ENCODE data around the gene NEBL. TPM values are rescaled to one million over a fixed set of nuclear protein-coding genes. Genes with fewer than 3 reads are reported as not detected.

NEBL gene
- total RNA-seq, 1 experiment from 2014 or later = 16.6 TPM

DNA sequence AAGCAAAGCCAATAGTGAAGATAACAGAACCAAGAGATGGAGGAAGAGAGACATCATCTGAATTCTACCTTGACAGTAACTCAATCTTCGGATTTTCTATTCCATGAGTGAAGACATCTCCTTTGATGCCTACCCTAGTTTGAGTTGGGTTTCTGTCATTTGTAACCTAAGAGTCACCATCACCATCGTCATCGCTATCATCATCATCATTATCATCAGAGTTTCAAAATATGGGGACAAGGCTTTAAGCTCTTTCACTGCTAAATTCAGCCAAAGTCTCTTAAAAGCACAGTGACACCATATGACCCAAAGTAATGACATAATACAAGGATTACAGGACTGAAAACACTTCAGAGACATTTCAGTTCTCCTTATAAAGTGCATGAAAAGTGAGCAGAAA, 57.2 kb downstream of the NEBL start:
- Histone ChIP-seq H3K27me3 (ENCODE audit: insufficient read depth, low read length) (no peaks in the 10 kb centered on the region), H2AFZ (ENCODE audit: low read depth, low read length, poor library complexity, severe bottlenecking) (no peak overlapping the region), H3K79me2 (ENCODE audit: insufficient read depth, low read length) (no peaks in the 10 kb centered on the region), H3K4me3 (replicated peaks in 1 of 2; ENCODE audit: low read depth in 1 of 2, low read length in 2 of 2) (no peak overlapping the region), H3K9me3 (ENCODE audit: control insufficient read depth in 1 of 2, insufficient read depth in 1 of 2, low read depth in 1 of 2, low read length in 2 of 2) (no peaks in the 10 kb centered on the region), H3K36me3 (ENCODE audit: control insufficient read depth in 1 of 2, insufficient read depth in 2 of 2, low read length in 2 of 2) (no peaks in the 10 kb centered on the region), H3K4me2 (ENCODE audit: low read length) (no peak overlapping the region), H3K9ac (ENCODE audit: low read length) (no peak overlapping the region), H3K4me1 (ENCODE audit: control insufficient read depth in 1 of 2, insufficient read depth in 2 of 2, low read length in 2 of 2) (no peaks in the 10 kb centered on the region), H3K9me2 (ENCODE audit: insufficient read depth) (no peaks in the 10 kb centered on the region), H3K27ac (ENCODE audit: low read depth, low read length) (no peak overlapping the region), H4K20me1 (ENCODE audit: insufficient read depth) (no peaks in the 10 kb centered on the region)
- ChIA-PET POLR2A (no interaction called here), RAD21 (ENCODE audit: low non-redundant PET in 1 of 2, low total read pairs in 2 of 2, uncharacterized antibody in 2 of 2, unreplicated experiment in 2 of 2) (no interaction called here), CTCF (no interaction called here)
- intact Hi-C loops (cut with micrococcal nuclease) = no loop called here
- ATAC-seq = no peak
- BruUV-seq (replicated peaks) = no TSS peak
- TF ChIP-seq, protein P1, sequence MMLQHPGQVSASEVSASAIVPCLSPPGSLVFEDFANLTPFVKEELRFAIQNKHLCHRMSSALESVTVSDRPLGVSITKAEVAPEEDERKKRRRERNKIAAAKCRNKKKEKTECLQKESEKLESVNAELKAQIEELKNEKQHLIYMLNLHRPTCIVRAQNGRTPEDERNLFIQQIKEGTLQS (IDR thresholded peaks at IDR 0.05) = no peak
- TF ChIP-seq ZFX (IDR thresholded peaks at IDR 0.05) (no peak), SRF (IDR thresholded peaks at IDR 0.05; ENCODE audit: low read depth) (no peak), ELF1 (IDR thresholded peaks at IDR 0.05; ENCODE audit: borderline replicate concordance, low read depth) (no peak), POLR2A (IDR thresholded peaks at IDR 0.05; ENCODE audit: borderline replicate concordance, extremely low read depth, insufficient read depth, insufficient read length) (no peak), TCF7L2 (IDR thresholded peaks at IDR 0.05; ENCODE audit: borderline replicate concordance, extremely low read depth, insufficient read depth, insufficient read length) (no peak), CEBPB (IDR thresholded peaks at IDR 0.05; ENCODE audit: low read depth) (no peak), RAD21 (IDR thresholded peaks at IDR 0.05; ENCODE audit: low read depth) (no peak), FOSL1 (IDR thresholded peaks at IDR 0.05; ENCODE audit: low read depth) (no peak), YY1 (IDR thresholded peaks at IDR 0.05; ENCODE audit: extremely low read depth, insufficient replicate concordance, low read depth, low read length) (no peak), POLR2AphosphoS5 (IDR thresholded peaks at IDR 0.05; ENCODE audit: low read depth, low read length) (no peak), EGR1 (IDR thresholded peaks at IDR 0.05; ENCODE audit: low read depth) (no peak), CBX3 (IDR thresholded peaks at IDR 0.05; ENCODE audit: low read depth) (no peak), ZNF274 (IDR thresholded peaks at IDR 0.05; ENCODE audit: low read depth, low read length) (no peak), JUND (IDR thresholded peaks at IDR 0.05) (no peak)
- TF ChIP-seq, protein P2, sequence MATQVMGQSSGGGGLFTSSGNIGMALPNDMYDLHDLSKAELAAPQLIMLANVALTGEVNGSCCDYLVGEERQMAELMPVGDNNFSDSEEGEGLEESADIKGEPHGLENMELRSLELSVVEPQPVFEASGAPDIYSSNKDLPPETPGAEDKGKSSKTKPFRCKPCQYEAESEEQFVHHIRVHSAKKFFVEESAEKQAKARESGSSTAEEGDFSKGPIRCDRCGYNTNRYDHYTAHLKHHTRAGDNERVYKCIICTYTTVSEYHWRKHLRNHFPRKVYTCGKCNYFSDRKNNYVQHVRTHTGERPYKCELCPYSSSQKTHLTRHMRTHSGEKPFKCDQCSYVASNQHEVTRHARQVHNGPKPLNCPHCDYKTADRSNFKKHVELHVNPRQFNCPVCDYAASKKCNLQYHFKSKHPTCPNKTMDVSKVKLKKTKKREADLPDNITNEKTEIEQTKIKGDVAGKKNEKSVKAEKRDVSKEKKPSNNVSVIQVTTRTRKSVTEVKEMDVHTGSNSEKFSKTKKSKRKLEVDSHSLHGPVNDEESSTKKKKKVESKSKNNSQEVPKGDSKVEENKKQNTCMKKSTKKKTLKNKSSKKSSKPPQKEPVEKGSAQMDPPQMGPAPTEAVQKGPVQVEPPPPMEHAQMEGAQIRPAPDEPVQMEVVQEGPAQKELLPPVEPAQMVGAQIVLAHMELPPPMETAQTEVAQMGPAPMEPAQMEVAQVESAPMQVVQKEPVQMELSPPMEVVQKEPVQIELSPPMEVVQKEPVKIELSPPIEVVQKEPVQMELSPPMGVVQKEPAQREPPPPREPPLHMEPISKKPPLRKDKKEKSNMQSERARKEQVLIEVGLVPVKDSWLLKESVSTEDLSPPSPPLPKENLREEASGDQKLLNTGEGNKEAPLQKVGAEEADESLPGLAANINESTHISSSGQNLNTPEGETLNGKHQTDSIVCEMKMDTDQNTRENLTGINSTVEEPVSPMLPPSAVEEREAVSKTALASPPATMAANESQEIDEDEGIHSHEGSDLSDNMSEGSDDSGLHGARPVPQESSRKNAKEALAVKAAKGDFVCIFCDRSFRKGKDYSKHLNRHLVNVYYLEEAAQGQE (IDR thresholded peaks at IDR 0.05; ENCODE audit: low read depth) = no peak
- TF ChIP-seq, protein P3, sequence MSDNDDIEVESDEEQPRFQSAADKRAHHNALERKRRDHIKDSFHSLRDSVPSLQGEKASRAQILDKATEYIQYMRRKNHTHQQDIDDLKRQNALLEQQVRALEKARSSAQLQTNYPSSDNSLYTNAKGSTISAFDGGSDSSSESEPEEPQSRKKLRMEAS (IDR thresholded peaks at IDR 0.05) = no peak
- TF ChIP-seq, protein P4, sequence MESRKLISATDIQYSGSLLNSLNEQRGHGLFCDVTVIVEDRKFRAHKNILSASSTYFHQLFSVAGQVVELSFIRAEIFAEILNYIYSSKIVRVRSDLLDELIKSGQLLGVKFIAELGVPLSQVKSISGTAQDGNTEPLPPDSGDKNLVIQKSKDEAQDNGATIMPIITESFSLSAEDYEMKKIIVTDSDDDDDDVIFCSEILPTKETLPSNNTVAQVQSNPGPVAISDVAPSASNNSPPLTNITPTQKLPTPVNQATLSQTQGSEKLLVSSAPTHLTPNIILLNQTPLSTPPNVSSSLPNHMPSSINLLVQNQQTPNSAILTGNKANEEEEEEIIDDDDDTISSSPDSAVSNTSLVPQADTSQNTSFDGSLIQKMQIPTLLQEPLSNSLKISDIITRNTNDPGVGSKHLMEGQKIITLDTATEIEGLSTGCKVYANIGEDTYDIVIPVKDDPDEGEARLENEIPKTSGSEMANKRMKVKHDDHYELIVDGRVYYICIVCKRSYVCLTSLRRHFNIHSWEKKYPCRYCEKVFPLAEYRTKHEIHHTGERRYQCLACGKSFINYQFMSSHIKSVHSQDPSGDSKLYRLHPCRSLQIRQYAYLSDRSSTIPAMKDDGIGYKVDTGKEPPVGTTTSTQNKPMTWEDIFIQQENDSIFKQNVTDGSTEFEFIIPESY (IDR thresholded peaks at IDR 0.05; ENCODE audit: extremely low read depth, insufficient replicate concordance, low read length) = no peak
- TF ChIP-seq, protein P5, sequence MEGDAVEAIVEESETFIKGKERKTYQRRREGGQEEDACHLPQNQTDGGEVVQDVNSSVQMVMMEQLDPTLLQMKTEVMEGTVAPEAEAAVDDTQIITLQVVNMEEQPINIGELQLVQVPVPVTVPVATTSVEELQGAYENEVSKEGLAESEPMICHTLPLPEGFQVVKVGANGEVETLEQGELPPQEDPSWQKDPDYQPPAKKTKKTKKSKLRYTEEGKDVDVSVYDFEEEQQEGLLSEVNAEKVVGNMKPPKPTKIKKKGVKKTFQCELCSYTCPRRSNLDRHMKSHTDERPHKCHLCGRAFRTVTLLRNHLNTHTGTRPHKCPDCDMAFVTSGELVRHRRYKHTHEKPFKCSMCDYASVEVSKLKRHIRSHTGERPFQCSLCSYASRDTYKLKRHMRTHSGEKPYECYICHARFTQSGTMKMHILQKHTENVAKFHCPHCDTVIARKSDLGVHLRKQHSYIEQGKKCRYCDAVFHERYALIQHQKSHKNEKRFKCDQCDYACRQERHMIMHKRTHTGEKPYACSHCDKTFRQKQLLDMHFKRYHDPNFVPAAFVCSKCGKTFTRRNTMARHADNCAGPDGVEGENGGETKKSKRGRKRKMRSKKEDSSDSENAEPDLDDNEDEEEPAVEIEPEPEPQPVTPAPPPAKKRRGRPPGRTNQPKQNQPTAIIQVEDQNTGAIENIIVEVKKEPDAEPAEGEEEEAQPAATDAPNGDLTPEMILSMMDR (IDR thresholded peaks at IDR 0.05 in 2 of 3, conservative IDR thresholded peaks at IDR 0.05 in 1 of 3; ENCODE audit: borderline replicate concordance in 1 of 3, insufficient read depth in 1 of 3, low read depth in 2 of 3, low read length in 2 of 3) = no peak
- DNase-seq (ENCODE audit: low read depth, low spot score) = no peak

All from HCT116 (cell line).